HCT116 (cell line): ENCODE results near the gene COX20. TPM values are rescaled to one million over a fixed set of nuclear protein-coding genes. Genes with fewer than 3 reads are reported as not detected.

Experiments used
- ATAC-seq: fragments of 200-7000 bp; cut with Tn5 transposase; 2 replicates; pipeline ENCODE4 v1.9.1; 2020; ENCODE audit warnings: mild to moderate bottlenecking, moderate library complexity
- BruUV-seq: library from RNA; stranded (reverse); fragments of 400-500 nt; replicated peaks from 2 replicates; lab custom pipeline; 2021; lab: Mats Ljungman, UMichigan
- CTCF ChIA-PET: fragments of 300-600 bp; sonication (Branson Sonifier 250); formaldehyde crosslinking; loops from one replicate; lab custom pipeline; 2021; ENCODE audit warnings: antibody characterized with exemption; lab: Charles Lee
- POLR2A ChIA-PET: fragments of 300-600, 350-600 bp; sonication (Branson Sonifier 250); formaldehyde crosslinking; loops from one replicate; lab custom pipeline; 2021; ENCODE audit warnings: antibody characterized with exemption; lab: Charles Lee
- RAD21 ChIA-PET, 2 experiments: fragments of 300-600 bp; sonication (Branson Sonifier 250); formaldehyde crosslinking; loops; one replicate each; lab custom pipeline; 2023; ENCODE audit warnings: low total read pairs in 2 of 2; ENCODE audit not compliant: uncharacterized antibody in 2 of 2, unreplicated experiment in 2 of 2, low non-redundant PET in 1 of 2; lab: Charles Lee
- DNase-seq: peaks from one replicate; pipeline ENCODE4 v3.0.0-alpha.2; 2010; ENCODE audit warnings: low read depth, low spot score
- H2AFZ ChIP-seq: fragments of 200-600 bp; shearing (Covaris generic), sonication (generic); 2 replicates; pipeline ENCODE4 v1.6.1; 2017; ENCODE audit warnings: low read depth, mixed run types, mixed read lengths, antibody characterized with exemption, low read length; ENCODE audit not compliant: poor library complexity, severe bottlenecking
- H3K27ac ChIP-seq: 2 replicates; pipeline ENCODE4 v1.5.1; 2012; ENCODE audit warnings: low read depth, low read length
- H3K27me3 ChIP-seq: fragments of 200-600 bp; sonication (generic); 2 replicates; pipeline ENCODE4 v1.6.1; 2016; ENCODE audit warnings: mixed run types, low read length, mixed read lengths; ENCODE audit not compliant: insufficient read depth
- H3K36me3 ChIP-seq, 2 experiments: fragments of 200-500 bp in 1 of 2; fragments of 200-600 bp in 1 of 2; sonication (Bioruptor generic) in 1 of 2; sonication (generic) in 1 of 2; 2 replicates each; pipeline versions ENCODE4 v1.5.1 to v1.6.1; 2014 to 2016; ENCODE audit warnings: low read length in 2 of 2, inconsistent platforms in 1 of 2, mixed read lengths in 1 of 2, mixed run types in 1 of 2; ENCODE audit not compliant: insufficient read depth in 2 of 2, control insufficient read depth in 1 of 2
- H3K4me1 ChIP-seq, 2 experiments: fragments of 200-600 bp in 1 of 2; sonication (generic) in 1 of 2; 2 replicates each; pipeline versions ENCODE4 v1.5.1 to v1.6.1; 2012 to 2017; ENCODE audit warnings: low read length in 2 of 2, inconsistent platforms in 1 of 2, mild to moderate bottlenecking in 1 of 2, mixed read lengths in 1 of 2, mixed run types in 1 of 2, moderate library complexity in 1 of 2; ENCODE audit not compliant: insufficient read depth in 2 of 2, control insufficient read depth in 1 of 2
- H3K4me2 ChIP-seq: fragments of 200-600 bp; sonication (generic); 2 replicates; pipeline ENCODE4 v1.6.1; 2017; ENCODE audit warnings: mixed run types, low read length, mixed read lengths
- H3K4me3 ChIP-seq, 2 experiments: fragments of 200-600 bp in 1 of 2; sonication (generic) in 1 of 2; replicated peaks in 1 of 2; 2 replicates each; pipeline ENCODE4 v1.5.1; 2011 to 2016; ENCODE audit warnings: low read length in 2 of 2, control low read depth in 1 of 2, low read depth in 1 of 2, mild to moderate bottlenecking in 1 of 2, mixed read lengths in 1 of 2, mixed run types in 1 of 2
- H3K79me2 ChIP-seq: fragments of 200-600 bp; sonication (generic); 2 replicates; pipeline ENCODE4 v1.6.1; 2017; ENCODE audit warnings: mild to moderate bottlenecking, mixed run types, low read length, moderate library complexity, mixed read lengths; ENCODE audit not compliant: insufficient read depth
- H3K9ac ChIP-seq: fragments of 200-600 bp; sonication (generic); 2 replicates; pipeline ENCODE4 v1.6.1; 2016; ENCODE audit warnings: low read length, mixed read lengths
- H3K9me2 ChIP-seq: fragments of 200-600 bp; sonication (generic), shearing (Covaris generic); 2 replicates; pipeline ENCODE4 v1.6.1; 2017; ENCODE audit warnings: mixed run types, mild to moderate bottlenecking, moderate library complexity; ENCODE audit not compliant: insufficient read depth
- H3K9me3 ChIP-seq, 2 experiments: fragments of 200-500 bp in 1 of 2; fragments of 200-600 bp in 1 of 2; sonication (Bioruptor generic) in 1 of 2; sonication (generic) in 1 of 2; 2 replicates each; pipeline ENCODE4 v1.6.1; 2014 to 2017; ENCODE audit warnings: low read length in 2 of 2, mixed read lengths in 2 of 2, inconsistent platforms in 1 of 2, low read depth in 1 of 2, mild to moderate bottlenecking in 1 of 2, mixed run types in 1 of 2, moderate library complexity in 1 of 2; ENCODE audit not compliant: control insufficient read depth in 1 of 2, insufficient read depth in 1 of 2
- H4K20me1 ChIP-seq: fragments of 200-600 bp; sonication (generic), shearing (Covaris generic); 2 replicates; pipeline ENCODE4 v1.6.1; 2017; ENCODE audit warnings: mixed run types, mild to moderate bottlenecking, moderate library complexity; ENCODE audit not compliant: insufficient read depth
- CBX3 ChIP-seq: IDR thresholded peaks from 2 replicates; pipeline ENCODE4 v1.6.1; 2012; ENCODE audit warnings: low read depth
- CEBPB ChIP-seq: IDR thresholded peaks from 2 replicates; pipeline ENCODE4 v1.6.1; 2012; ENCODE audit warnings: low read depth
- EGR1 ChIP-seq: IDR thresholded peaks from 2 replicates; pipeline ENCODE4 v1.6.1; 2012; ENCODE audit warnings: low read depth
- ELF1 ChIP-seq: IDR thresholded peaks from 2 replicates; pipeline ENCODE4 v1.6.1; 2012; ENCODE audit warnings: low read depth, borderline replicate concordance
- EZH2phosphoT487 ChIP-seq: fragments of 200-600 bp; IDR thresholded peaks from 2 replicates; pipeline ENCODE4 v1.6.1; 2018; ENCODE audit warnings: antibody characterized with exemption, borderline replicate concordance
- FOSL1 ChIP-seq: IDR thresholded peaks from 2 replicates; pipeline ENCODE4 v1.6.1; 2012; ENCODE audit warnings: low read depth
- JUND ChIP-seq: IDR thresholded peaks from 2 replicates; pipeline ENCODE4 v1.6.1; 2012
- MAX ChIP-seq: IDR thresholded peaks from 2 replicates; pipeline ENCODE4 v1.6.1; 2012
- POLR2A ChIP-seq: IDR thresholded peaks from 2 replicates; pipeline ENCODE4 v1.7.0; 2011; ENCODE audit warnings: borderline replicate concordance; ENCODE audit not compliant: insufficient read depth, insufficient read length; ENCODE audit errors: extremely low read depth
- RAD21 ChIP-seq: IDR thresholded peaks from 2 replicates; pipeline ENCODE4 v1.6.1; 2012; ENCODE audit warnings: low read depth, mild to moderate bottlenecking
- SIN3A ChIP-seq: IDR thresholded peaks from 2 replicates; pipeline ENCODE4 v1.6.1; 2012; ENCODE audit warnings: low read depth
- SP1 ChIP-seq: IDR thresholded peaks from 2 replicates; pipeline ENCODE4 v1.6.1; 2012; ENCODE audit warnings: low read depth
- SRF ChIP-seq: IDR thresholded peaks from 2 replicates; pipeline ENCODE4 v1.6.1; 2012; ENCODE audit warnings: low read depth
- YY1 ChIP-seq: IDR thresholded peaks from 2 replicates; pipeline ENCODE4 v1.6.1; 2011; ENCODE audit warnings: low read length, low read depth, moderate library complexity, mild to moderate bottlenecking; ENCODE audit not compliant: insufficient replicate concordance; ENCODE audit errors: extremely low read depth
- ZBTB33 ChIP-seq: IDR thresholded peaks from 2 replicates; pipeline ENCODE4 v1.6.1; 2011; ENCODE audit warnings: mild to moderate bottlenecking, low read length, moderate library complexity; ENCODE audit not compliant: insufficient replicate concordance; ENCODE audit errors: extremely low read depth
- ZFX ChIP-seq: fragments of 450-650 bp; IDR thresholded peaks from 2 replicates; pipeline ENCODE4 v1.6.1; 2017
- ZNF274 ChIP-seq: fragments of 200-500 bp; sonication (Bioruptor generic); IDR thresholded peaks from 2 replicates; pipeline ENCODE4 v1.6.1; 2014; ENCODE audit warnings: mild to moderate bottlenecking, low read depth, low read length, inconsistent platforms
- intact Hi-C: fragments of 100-400 bp; cut with micrococcal nuclease; formaldehyde crosslinking; loops from 2 replicates; pipeline ENCODE4 v1.10.0; 2022
- total RNA-seq: library from RNA; stranded (reverse); gene quantifications from one replicate; pipeline ENCODE4 v1.2.1, GENCODE V29; 2021; ENCODE audit not compliant: unreplicated experiment
- TF ChIP-seq, protein P1 (sequence below), 3 experiments: fragments of 200-600 bp in 1 of 3; sonication (generic) in 1 of 3; IDR thresholded peaks in 2 of 3; conservative IDR thresholded peaks in 1 of 3; 2 replicates each; pipeline ENCODE4 v1.5.1; 2012 to 2017; ENCODE audit warnings: low read depth in 2 of 3, low read length in 2 of 3, antibody characterized with exemption in 1 of 3, borderline replicate concordance in 1 of 3, control low read depth in 1 of 3, mild to moderate bottlenecking in 1 of 3, mixed read lengths in 1 of 3, mixed run types in 1 of 3, moderate library complexity in 1 of 3; ENCODE audit not compliant: insufficient read depth in 1 of 3
- TF ChIP-seq, protein P2 (sequence below): IDR thresholded peaks from 2 replicates; pipeline ENCODE4 v1.6.1; 2012

The COX20 gene
- total RNA-seq, 1 experiment from 2014 or later, result 48.1 TPM

DNA sequence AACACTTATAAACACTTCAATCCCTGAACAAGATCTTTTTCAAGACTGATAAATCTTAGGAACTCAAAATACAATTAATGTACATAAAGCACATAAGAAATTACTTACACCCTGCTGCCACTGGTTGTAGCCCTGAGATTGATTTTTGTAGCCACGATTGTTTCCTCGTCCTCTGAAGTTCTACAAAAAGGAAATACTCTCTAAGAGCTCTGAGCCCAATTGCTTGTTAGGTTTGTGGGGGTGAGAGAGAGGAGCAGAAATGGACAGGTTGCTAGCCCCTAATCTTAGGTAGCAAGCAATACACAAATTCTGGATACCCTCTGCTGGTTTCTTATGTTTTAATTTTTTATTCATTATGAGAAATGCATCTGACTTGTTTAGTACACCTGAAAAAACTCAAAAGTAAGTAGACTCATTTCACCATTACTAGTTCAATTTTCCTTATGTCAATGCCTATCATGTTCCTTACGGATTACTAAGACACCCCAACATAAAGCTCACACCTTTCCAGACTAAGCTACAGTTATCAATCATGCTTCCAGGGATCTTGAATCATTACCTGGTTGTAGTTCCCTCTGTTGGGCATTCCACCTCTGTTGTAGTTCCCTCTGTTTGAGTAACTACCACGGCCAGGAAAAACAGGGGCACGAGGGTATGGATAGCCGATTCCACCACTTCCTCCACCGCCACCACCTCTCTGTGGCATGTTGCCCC is 19.6 kb downstream of the COX20 start:
- ChIA-PET CTCF (interaction anchor here (1.3 kb wide), 1 partner anchor 188 kb away, joined by 3 read pairs; no protein-coding TSS in a partner anchor), RAD21 (no interaction called here), POLR2A (interaction anchor here (1.0 to 1.4 kb wide), 2 partner anchors 11 to 16 kb away, joined by 3 to 4 read pairs; no protein-coding TSS in a partner anchor)
- Histone ChIP-seq H3K9me2 (no peaks in the 10 kb centered on the region), H2AFZ (no peak overlapping the region), H3K4me1 (no peaks in the 10 kb centered on the region), H4K20me1 (peaks cover 81% of the 10 kb centered on the region; the same call in 1 of the 2 replicates), H3K4me3 (no peak overlapping the region), H3K4me2 (no peak overlapping the region), H3K36me3 (peaks cover 81 to 93% of the 10 kb centered on the region in 2 experiments), H3K9ac (no peak overlapping the region), H3K27ac (no peak overlapping the region), H3K27me3 (no peaks in the 10 kb centered on the region), H3K9me3 (no peaks in the 10 kb centered on the region), H3K79me2 (peaks cover 100% of the 10 kb centered on the region)
- intact Hi-C loops, result no loop called here
- no peak for TF ChIP-seq ZBTB33
- no peak for TF ChIP-seq ZFX
- no peak for TF ChIP-seq JUND
- TF ChIP-seq, protein P1, sequence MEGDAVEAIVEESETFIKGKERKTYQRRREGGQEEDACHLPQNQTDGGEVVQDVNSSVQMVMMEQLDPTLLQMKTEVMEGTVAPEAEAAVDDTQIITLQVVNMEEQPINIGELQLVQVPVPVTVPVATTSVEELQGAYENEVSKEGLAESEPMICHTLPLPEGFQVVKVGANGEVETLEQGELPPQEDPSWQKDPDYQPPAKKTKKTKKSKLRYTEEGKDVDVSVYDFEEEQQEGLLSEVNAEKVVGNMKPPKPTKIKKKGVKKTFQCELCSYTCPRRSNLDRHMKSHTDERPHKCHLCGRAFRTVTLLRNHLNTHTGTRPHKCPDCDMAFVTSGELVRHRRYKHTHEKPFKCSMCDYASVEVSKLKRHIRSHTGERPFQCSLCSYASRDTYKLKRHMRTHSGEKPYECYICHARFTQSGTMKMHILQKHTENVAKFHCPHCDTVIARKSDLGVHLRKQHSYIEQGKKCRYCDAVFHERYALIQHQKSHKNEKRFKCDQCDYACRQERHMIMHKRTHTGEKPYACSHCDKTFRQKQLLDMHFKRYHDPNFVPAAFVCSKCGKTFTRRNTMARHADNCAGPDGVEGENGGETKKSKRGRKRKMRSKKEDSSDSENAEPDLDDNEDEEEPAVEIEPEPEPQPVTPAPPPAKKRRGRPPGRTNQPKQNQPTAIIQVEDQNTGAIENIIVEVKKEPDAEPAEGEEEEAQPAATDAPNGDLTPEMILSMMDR (IDR thresholded peaks at IDR 0.05 in 2 of 3, conservative IDR thresholded peaks at IDR 0.05 in 1 of 3; ENCODE audit: borderline replicate concordance in 1 of 3, insufficient read depth in 1 of 3, low read depth in 2 of 3, low read length in 2 of 3), result no peak
- no peak for TF ChIP-seq SIN3A
- TF ChIP-seq, protein P2, sequence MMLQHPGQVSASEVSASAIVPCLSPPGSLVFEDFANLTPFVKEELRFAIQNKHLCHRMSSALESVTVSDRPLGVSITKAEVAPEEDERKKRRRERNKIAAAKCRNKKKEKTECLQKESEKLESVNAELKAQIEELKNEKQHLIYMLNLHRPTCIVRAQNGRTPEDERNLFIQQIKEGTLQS, result no peak
- TF ChIP-seq EZH2phosphoT487, result no peak
- no peak for TF ChIP-seq SRF
- no peak for TF ChIP-seq FOSL1
- TF ChIP-seq ZNF274, result no peak
- no peak for TF ChIP-seq RAD21
- no peak for TF ChIP-seq ELF1
- TF ChIP-seq MAX, result no peak
- TF ChIP-seq YY1, result no peak
- TF ChIP-seq POLR2A, result no peak
- no peak for TF ChIP-seq SP1
- TF ChIP-seq EGR1, result no peak
- no peak for TF ChIP-seq CBX3
- TF ChIP-seq CEBPB, result no peak
- ATAC-seq (no peak), DNase-seq (no peak)
- BruUV-seq, result no TSS peak
